ENCODE results near the gene SAMD4B.
"Not testable (repeated sequence)": the region's sequence is repeated elsewhere in the genome, so short reads cannot be mapped to it uniquely, and the experiment has no call there.

SAMD4B gene

DNA sequence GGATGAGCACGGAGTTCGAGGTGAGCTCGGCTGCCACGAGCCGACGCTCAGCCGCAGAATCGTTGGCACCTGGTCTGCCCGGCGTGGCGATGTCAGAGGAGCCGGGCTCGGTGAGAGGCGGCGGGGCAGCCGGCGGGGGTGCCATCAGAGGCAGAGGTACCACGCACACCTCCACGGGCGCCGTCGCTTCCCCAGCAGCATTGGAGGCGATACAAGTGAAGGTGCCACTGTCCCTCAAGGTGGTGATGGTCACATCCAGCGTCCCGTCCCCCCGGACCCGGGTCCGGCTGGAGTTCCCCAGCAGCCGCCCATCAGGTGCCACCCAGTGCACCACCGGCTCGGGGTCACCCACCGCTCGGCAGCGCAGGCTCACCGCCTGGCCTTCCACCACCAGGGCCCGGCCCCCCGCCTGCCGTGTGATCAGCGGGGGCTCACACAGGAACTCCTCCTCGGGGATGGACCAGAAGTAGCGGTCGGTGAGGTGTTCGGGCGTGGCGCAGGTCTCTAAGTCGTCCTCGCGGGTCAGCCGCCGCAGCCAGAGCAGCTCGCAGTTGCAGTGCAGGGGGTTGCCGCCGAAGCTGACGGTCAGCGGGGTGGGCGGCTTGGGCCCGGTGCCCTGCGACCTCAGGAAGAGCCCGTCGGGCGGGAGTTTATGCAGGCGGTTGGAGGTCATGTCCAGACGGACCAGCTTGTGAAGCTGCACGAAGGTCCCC, 28.0 kb upstream of the SAMD4B start:
- no peak for DNase-seq

DNA sequence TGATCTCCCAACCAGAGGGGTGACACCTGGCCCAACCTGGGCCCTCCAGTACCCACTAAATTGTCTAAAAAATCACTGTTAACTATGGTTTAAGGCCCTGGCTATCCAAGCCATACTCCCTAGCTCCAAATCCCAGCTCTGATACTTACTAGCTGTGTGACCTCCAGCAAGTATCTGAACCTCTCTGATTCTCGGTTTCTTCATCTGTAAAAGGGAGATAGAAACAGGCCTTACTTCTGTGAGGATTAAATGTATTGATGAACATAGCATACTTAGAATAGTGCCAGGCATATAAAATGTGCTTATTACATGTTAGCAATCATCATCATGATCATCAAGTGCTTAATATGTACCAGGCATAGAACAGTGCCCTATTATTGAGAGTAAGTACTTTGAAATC, 26.3 kb upstream of the SAMD4B start:
- no peak for DNase-seq

DNA sequence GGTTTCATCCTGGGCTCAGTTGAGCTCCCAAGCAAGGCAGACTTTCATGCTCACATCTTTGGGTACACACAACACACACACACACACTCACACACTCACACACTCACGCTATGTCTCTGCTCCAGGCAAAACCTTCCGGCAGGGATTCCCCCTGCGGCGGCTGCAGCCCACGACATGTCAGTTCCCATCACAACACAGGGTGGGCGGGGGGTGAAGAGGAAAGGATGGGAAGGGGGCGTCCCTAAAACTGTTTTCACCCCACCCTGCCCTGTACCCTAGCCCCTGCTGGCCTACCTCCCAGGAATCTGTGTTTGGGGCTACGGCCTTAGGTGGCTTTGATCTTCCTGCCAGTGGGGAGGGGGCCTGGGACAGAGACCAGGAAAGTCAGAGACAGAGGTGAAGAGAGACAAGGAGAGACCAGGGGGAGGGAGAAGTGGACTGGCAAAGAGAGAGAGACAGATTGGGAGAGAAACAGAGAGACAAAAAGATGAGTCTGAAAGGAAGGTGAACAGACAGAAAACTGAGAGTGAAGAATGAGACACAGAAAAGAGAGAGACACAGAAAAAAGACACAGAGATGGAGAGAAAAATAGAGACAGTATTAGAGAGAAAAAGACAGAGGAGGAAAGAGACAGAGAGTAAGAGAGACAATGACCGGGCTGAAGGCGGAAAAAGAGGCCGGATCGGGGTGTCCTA, 25.4 kb upstream of the SAMD4B start:
- DNase-seq: no peak

DNA sequence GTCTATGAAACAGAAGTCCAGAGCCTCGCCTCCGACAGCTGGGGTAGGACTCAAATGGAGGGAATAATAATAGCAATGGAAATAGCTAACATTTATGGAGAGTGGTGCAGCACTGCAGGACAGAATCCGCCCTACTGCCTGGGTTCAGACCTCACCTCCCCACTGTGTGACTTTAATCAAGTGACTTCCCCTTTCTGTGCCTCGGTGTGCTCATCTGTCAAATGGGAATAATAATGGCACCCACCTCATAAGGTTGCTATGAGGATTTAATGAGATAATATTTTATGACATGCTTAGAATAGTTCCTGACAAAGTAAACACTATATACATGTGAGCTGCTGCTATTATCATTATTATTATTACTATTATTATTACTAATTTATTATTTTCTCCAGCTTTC, 24.7 kb upstream of the SAMD4B start:
- no peak for DNase-seq

DNA sequence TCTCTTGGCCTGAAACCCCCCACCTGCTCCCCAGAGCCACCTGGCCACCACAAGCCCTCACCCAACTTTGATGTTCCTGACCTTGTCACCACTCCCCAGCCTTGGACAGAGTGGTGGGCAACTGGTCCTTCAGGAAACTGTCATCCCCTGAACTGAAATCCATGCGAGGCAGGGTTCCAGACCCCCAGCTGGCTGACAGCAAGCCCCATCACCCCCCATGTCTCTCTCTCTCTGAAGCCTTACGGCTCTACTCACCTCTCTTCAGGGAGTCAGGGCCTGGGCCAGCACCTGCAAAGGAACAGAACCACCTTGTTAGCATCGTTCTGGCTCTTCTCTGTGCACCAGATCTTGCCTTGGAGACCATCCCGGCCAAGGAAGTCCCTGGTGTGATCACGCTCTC, 24.1 kb upstream of the SAMD4B start:
- no peak for DNase-seq

DNA sequence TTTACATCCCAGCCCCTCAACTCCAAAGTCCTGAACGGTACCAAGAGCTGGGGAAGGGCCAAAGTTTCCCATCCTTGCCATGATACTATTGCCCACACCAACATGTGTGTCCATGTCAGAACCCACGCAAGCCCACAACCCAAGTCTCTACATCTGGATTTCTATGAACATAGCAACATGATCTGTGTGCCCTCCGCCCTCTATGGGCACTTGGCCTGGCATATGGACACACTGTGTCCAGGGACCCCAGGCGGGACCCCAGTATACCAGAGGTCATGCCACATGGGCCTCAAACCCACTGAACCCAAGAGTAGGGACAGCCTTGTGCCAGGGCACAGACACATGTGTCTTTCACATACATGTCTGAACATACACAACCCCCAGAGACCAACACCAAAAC, 23.5 kb upstream of the SAMD4B start:
- DNase-seq: no peak

DNA sequence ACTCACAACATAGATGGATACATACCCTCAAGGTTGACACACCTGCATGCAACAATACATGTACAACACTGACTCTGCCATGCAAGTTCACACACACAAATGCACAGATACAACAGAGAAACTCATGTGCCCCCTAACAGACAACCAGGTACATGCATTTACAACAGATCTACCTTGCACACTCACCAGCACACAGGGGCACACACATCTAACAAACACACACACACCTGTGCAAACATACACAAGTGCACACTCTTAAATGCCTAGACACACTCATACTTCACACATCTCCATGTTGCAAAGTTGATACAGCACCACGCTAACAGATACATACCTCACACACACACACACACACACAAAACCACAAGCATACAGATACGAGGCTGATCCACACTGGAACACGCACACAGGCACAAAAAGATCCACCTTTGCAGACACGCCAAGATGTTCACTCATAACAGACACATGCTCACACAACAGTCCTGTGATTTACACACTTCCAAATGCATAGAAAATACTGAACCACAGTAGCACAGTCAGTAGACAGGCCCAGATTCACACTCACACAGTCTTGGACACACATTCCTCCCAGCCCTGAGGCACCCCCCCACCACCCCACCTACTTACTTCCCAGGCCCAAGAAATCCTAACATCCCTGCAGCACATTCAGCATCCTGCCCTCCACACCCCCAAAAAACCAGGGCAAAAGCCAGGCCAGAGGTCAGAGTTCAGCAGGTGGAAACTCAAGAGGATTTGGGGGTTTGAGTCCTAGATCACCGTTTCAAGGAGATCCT, 22.9 kb upstream of the SAMD4B start:
- DNase-seq: no peak

DNA sequence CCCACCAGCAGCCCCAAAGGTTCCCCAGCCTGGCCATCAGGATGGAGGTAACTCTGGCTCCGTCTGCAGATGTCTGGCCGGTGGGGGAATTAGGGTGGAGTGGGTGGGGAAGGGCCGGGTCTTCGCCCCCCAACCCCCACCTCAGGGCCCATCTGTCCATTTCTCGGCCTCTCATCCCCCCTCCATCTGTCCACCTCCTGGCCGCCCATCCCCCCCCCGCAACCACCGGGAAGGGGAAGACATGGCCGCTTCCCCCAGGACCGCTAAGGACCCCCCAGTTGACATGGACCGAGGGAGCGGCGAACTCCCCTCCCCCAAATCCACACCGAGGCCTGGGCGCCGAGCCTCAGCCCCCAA, 22.4 kb upstream of the SAMD4B start:
- DNase-seq: no peak

DNA sequence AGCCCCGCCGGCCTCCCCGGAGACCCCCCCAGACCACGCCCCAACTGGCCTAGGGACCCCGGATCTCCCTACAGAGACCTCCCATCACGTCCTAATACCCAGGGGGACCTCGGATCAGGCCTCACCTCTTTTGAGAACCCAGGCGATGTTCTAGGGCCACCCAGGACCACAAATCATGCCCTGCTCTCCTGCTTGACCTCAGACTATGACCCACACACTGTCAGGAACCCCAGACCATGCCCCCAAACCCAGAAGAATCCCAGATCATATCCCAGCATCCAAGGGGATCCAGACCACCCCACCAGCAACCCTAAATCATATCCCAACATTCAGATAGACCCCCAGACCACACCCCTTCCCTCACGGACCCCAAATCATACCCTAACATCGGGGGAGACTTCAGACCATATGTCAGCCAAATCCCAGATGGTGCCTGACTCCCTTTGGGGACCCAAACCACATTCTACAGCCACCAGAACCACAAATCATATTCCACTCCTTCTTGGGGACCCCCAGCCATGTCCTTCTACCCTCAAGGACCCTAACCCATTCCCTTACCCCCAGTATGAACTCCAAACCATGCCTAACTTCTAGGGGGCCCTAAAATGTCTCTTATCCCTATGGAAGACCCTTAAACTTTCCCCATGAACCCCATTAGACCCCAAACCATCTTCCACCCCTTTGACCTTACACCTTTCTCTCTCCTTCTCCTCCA, 20.9 kb upstream of the SAMD4B start:
- no peak for DNase-seq

DNA sequence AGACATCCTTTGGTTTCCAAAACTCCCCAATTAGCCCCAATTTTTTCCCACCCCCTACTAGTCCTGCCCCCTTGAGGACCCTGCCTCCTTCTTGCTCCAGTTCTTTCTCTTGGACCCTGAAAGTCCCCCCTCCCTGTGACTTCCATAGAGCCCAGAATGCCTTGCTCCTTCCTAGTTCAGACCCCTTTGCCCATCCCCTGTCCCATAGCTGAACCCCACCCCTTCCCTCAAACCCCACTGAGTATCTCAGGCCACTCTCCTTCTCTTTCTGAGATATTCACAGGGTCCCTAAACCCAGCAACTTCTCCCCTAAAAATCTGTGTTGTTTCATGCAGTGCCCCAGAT, 20.4 kb upstream of the SAMD4B start:
- DNase-seq: no peak

DNA sequence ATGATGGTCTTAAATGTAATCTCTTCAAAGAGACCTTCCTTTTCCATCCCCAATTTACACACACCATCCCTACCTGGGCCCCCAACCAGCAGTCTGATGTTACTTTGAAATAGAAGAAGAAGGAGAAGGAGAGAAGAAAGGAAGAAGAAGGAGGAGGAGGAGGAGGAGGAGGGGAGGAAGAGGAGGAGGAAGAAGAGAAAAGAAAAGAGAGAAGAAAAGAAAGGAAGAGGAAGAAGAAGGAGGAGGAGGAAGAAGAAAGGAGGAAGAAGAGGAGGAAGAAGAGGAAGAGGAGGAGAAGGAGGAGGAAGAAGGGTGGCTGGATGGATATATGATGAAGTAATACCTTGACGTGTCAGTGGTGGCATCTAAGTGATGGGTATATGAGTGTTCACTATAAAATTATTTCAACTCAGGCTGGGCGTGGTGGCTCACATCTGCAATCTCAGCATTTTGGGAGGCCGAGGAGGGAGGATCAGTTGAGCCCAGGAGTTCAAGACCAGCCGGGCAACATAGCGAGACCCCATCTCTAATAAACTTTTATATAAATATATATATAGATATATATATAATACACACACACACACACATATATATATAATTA, 17.9 kb upstream of the SAMD4B start:
- no peak for DNase-seq

DNA sequence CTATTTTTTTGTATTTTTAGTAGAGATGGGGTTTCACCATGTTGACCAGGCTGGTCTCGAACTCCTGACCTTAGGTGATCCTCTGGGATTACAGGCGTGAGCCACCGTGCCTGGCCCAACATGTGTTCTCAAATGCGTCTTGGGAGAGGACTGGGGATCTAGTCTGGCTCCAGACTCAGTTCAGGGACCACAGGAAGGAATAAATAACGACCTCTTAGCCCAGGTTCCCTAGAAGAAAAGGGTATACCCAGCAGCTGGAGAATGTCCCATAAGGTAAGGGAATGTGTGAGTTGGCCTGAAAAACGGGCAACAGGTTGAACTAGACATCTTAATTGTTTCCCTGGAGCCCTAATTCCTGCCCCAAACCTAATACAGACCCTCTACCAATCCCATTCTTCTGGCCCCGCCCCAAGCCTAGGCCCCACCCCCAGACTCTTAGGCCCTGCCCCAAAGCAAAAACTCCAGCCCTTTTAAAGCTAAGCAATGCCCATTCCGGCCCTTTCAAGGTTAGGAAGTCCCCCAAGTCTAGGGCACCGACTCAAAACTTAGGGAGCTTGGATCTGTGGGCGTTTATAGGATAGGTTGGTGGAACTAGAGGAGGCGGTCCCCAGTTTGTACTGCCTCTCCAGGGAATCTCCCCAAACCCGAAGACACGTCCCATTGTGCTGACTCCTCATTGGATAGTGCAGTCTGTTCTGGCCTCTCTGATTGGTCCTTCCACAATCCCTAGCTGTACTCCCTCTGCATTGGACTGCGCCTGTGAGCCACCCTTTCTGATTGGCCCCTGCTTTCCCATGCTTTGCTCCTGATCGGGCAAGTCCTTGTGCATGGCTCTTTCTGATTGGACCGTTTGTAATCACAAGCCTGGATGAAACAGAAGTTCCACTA, 16.2 kb upstream of the SAMD4B start:
- no peak for DNase-seq

DNA sequence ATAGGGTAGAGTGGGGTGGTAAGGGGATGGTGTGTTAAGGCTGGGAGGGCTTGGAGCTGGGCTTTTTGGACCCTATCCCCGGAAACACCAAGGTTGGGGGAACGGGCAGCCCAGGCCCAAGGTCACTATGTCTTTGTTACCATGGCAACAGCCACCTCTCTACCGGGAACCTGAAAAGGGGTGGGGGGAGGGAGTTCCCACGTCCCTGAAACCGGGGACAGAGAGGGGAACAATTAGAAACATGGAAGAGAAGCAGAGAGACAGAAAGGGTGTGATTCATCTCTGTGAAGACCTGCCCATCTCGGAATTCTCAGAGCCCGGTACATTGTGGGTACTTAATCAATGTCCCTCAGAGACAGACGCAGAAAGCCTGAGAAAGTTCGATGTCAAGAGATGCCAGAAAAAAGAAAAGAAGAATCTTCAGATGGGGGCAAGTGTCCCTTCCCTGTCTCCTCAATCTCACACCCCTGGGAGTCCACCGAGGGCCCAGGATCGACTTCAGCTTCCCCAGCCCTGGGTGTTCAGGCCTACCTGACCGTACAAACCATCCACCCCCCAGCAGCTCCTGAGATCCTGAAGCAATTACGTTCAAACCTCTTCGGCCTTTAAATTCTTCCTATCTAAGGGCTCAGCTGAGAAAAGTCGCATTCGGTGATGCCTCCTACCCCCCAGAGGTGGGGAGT, 14.7 kb upstream of the SAMD4B start:
- DNase-seq: no peak

DNA sequence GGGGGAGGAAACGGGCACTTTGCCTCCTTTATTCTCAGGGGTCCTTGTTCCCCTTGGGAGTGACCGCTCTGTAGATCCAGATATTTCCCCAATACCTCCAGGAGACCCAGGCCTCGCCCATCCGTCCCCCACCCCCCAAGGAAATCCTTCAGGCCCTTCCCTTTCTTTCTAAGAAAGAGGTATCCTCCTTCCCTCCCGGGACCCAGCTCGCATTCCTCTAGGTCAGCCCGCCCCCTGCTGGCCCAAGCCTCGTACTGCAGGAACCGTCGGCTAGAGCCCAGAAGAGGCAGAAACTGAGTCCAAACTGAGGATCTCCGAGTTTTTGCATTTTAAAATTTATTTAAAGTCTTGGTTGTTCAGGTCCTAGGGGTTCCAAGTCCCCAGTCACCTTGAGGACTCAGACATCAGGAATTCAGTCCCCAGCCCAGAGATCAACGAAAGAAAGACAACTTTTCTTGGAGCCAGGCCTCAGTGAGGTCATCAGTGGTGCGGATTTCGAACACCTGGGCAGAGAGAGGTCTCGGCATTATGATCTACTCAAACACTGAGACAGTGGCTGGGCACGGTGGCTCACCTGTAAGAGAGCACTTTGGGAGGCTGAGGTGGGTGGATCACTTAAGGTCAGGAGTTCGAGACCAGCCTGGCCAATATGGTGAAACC, 14.0 kb upstream of the SAMD4B start:
- DNase-seq: peak; percentile 89

DNA sequence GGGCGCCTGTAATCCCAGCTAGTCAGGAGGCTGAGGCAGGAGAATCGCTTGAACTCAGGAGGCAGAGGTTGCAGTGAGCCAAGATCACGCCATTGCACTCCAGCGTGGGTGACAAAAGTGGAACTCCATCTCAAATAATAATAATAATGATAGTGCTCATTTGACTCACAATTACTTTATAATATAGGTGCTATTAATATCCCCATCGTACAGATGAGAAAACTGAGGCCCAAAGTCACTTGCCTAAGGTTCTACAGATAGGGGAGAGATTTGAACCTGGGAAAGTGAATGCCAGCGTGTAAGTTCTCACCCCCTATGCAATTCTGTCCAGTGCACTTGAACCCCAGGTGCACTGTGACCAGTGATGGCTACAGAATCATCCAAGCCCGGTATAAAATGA, 12.3 kb upstream of the SAMD4B start:
- no peak for DNase-seq

DNA sequence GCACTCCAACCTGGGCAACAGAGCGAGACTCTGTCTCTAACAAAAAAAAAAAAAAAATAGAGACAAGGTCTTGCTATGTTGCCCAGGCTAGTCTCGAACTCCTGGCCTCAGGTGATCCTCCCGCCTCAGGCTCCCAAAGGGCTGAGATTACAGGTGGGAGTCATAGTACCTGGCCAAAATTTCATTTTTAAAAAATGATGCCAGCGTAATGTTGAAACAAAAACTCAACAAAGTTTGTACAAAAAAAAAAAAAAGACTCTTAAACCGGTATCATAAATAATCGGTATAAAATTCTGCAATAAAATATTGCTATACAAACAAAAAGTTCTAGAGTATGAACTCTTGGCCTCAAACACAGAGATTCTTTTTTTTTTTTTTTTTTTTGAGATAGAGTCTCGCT, 9.9 kb upstream of the SAMD4B start:
- DNase-seq: no peak

DNA sequence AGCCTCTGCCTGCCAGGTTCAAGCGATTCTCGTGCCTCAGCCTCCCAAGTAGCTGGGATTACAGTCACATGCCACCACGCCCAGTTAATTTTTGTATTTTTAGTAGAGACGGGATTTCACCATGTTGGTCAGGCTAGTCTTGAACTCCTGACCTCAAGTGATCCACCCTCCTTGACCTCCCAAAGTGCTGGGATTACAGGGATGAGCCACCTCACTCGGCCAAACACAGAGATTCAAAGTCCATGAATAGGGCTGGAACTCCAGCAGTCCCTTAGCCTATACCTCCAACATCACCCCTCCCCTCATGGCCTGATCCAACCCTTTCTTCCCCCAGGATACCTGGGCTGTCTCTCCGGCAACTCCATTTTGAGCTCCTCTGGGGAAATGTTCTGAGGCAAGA, 9.5 kb upstream of the SAMD4B start:
- DNase-seq: not testable (repeated sequence)

DNA sequence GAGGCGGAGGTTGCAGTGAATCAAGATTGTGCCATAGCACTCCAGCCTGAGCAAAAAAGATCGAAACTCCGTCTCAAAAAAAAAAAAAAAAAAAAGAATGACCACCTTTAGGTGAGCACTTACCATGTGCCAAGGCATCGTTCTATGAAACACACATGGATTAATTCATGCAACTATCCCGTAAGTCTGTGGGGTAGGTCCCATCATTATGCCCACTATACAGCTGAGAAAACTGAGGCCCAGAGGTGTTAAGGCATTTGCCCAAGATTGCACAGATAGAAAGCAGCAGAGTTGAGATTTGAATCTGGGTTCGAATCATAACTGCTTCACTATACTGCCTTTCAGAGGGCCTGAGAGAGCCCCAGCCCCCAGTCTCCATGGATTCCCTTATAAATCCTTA, 8.7 kb upstream of the SAMD4B start:
- no peak for DNase-seq

DNA sequence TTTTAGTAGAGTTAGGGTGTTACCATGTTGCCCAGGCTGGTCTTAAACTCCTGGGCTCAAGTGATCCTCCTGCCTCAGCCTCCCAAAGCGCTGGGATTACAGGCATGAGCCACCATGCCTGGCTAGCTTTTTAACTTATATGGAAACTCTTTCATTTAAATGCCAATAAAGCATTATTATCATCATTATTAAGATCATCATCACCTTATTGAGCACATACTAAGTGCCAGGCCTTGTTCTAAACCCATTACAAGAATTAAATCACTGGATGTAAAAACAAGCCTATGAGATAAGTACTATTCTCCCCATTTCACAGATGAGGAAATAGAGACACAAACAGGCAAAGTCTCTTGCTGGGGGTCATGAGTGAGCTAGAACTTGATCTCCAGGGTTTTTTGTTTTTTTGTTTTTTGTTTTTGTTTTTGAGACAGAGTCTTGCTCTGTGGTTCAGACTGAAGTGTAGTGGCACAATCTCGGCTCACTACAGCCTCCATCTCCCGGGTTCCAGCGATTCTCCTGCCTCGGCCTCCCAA, 7.7 kb upstream of the SAMD4B start:
- DNase-seq: no peak

DNA sequence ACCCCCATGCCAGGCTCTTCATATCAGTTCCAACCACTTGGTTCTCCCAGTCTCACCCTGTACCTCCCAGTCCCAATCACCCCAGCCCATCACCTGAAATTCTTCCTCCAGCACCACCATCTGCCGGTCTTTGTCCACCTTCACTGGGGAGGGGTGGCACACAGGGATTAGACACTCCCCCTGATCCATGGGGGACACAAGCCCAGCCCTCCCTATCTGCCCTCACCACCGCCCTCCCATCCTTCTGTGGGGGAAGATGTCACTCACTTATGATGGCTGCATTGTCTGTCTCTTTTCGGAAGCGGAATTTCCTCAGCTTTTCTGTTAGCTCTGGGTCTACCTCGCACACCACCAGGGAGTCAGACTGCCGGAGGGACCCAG, 7.1 kb upstream of the SAMD4B start:
- DNase-seq: no peak

DNA sequence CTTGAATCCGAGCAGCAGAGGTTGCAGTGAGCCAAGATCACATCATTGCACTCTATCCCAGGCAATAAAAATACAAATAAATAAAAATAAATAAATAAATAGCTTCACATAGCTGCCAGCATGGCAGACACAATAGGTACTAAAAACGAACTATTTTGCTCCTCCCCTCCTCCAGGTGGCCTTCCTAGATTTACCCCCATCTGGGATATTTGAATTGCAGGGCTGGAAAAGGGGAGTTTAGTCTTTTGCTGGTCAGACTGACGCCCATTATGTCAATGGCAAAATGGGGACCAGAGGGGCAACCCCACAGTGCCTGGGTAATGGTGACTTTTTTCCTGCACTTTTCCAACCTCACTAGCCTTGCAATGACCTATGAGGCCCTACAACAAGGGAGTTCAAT, 5.7 kb upstream of the SAMD4B start:
- DNase-seq: no peak
